HG03139 (cell line): ENCODE measurements around the gene SYNPR.
"Not testable (repeated sequence)": the region's sequence is repeated elsewhere in the genome, so short reads cannot be mapped to it uniquely, and the experiment has no call there.

Source experiments
- ATAC-seq: cut with Tn5 transposase; IDR thresholded peaks from one replicate; pipeline ENCODE4 v1.9.1; 2021; ENCODE audit not compliant: unreplicated experiment

The SYNPR gene

DNA sequence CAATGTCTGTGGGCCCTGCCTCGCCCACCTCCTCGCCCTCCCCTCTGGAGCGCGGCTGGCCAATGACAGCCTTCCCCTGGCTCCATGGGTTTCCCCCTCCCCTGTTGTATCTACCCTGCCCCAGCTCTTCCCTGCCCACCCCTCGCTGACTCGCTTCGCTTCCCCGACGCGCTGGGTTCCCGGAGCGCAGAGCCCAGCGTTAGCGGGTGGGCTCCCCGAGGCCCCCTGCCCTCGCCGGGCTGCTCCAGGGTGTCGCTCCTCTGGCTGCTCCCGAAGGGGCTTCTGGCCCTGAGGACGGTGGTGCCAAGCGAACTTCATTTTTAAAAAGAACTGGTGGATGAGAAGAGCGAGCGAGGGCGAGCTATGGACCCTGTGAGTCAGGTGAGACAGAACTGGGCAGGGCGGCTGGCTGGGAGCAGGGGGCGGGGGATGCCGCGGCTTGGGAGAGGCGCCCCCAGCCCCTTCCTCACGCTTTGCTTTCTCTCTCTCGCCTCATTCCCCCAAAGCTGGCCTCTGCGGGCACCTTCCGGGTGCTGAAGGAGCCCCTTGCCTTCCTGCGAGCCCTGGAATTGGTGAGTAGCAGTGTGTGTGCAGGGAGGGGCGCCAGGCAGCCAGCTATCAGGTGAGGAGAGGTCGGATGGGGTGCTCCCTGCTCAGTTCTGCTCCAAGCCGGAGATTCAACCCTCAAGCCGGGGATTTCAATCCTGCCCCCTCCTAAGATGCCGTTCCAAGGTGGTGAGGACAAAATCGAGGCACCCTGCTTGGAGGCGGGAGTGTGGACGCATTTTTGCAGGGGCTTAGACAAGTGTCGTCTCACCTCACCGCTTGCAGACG lies at the start of gene SYNPR:
SYNPR (plus strand) TSS at position 138 of the 834 bp plus-strand sequence.
- no peak for ATAC-seq

- no peak for ATAC-seq
Observed at GRCh38 chr3:63228677-63229076, 49.4 kb upstream of the SYNPR start.

DNA sequence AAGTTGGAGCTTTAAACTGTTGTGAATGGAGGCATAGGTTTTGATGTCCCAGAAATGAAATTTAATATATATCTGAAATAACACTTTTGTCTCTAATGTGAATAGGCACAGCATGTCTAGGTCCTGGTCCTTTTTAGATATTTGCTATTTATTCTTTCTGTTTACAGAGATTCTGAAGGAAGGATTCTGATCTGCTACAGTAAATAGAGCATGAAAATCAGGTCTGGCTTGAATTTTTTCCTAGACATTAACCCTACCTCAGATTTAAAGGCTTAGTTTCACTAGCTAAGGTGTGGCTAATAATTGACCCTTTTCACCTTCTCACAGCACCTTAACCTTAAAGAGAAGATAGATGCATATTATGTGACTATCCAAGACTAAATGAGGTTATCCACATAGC lies 48.0 kb upstream of the SYNPR start:
- no peak for ATAC-seq

DNA sequence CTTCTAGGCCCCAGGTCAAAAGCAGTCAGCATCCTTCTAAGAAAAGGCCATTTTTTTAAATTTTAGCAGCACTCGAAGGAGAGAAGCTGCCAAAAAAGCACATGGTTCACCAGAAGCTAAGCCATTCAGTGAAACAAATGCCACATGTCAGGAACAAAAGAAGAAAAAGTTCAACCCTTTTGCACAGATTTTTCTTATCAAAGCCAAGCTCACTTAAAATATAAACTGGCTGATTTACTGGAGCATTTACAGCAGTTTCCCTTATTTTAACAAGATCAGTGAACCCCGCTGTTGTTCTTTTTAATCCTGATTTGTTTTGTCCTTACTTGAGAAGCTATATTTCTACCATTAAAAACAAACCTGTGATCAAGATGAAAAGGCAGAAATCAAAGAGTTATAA lies 46.5 kb upstream of the SYNPR start:
- no peak for ATAC-seq

- no peak for ATAC-seq
Observed at GRCh38 chr3:63232764-63233396, 45.2 kb upstream of the SYNPR start.

DNA sequence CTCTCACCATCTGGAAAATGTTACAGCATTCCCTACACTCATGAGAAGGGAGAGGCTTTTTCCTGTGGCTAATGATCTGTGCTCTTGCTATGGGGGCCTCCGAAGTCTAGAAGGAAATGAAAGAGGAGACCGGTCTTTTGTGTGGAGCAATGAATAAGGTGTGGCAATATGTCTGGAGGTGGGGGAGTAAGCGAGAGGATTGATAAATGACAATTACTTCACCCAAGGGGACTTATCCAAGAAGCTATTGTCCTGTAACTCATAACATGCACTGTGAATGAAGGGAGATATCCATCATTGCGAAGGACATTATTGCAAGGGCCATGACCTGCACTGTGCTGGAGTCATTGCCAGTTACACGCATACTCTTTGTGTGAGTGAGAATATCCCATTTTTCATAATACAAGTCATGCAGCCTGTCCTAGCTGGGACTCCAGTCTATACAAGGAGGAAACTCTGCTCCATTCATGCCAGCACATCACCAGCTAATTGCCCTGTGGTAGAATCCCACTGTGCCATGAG lies 37.7 kb upstream of the SYNPR start:
- no peak for ATAC-seq

- ATAC-seq, result no peak
Observed at GRCh38 chr3:63242124-63242523, 36.0 kb upstream of the SYNPR start.

- no peak for ATAC-seq
Observed at GRCh38 chr3:63244486-63244885, 33.6 kb upstream of the SYNPR start.

GRCh38 chr3:63245726-63246241 lies 32.3 kb upstream of the SYNPR start:
- no peak for ATAC-seq

DNA sequence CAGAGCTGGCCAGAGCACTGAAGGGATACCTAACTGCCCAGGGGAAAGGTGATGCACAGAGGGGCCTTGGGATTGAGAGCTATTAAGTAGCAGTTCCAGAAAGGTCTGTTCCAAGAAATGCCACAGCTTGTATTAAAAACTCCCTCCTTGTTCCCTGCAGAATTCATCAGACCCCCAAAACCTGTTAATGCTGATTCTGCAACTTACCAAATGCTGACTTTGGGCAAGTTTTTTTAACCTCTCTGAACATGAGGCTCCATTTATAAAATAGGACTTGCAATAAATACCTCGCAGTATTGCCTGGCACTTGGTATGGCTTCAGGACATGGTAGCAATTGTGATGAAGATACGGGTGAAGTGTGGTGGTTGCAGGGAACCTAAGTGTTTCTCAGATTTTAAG lies 30.1 kb upstream of the SYNPR start:
- ATAC-seq, result no peak

- ATAC-seq, result no peak
Observed at GRCh38 chr3:63251499-63251898, 26.6 kb upstream of the SYNPR start.

DNA sequence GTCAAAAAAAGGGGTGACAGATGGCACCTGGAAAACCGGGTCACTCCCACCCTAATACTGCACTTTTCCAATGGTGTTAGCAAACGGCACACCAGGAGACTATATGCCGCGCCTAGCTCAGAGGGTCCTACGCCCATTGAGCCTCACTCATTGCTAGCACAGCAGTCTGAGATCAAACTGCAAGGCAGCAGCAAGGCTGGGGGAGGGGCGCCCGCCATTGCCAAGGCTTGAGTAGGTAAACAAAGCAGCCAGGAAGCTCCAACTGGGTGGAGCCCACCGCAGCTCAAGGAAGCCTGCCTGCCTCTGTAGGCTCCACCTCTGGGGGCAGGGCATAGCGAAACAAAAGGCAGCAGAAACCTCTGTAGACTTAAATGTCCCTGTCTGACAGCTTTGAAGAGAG lies 22.3 kb upstream of the SYNPR start:
- ATAC-seq, result not testable (repeated sequence)

GRCh38 chr3:63264716-63265115 lies 13.4 kb upstream of the SYNPR start:
- ATAC-seq, result no peak

GRCh38 chr3:63274359-63274758 lies 3.7 kb upstream of the SYNPR start:
- ATAC-seq, result no peak

DNA sequence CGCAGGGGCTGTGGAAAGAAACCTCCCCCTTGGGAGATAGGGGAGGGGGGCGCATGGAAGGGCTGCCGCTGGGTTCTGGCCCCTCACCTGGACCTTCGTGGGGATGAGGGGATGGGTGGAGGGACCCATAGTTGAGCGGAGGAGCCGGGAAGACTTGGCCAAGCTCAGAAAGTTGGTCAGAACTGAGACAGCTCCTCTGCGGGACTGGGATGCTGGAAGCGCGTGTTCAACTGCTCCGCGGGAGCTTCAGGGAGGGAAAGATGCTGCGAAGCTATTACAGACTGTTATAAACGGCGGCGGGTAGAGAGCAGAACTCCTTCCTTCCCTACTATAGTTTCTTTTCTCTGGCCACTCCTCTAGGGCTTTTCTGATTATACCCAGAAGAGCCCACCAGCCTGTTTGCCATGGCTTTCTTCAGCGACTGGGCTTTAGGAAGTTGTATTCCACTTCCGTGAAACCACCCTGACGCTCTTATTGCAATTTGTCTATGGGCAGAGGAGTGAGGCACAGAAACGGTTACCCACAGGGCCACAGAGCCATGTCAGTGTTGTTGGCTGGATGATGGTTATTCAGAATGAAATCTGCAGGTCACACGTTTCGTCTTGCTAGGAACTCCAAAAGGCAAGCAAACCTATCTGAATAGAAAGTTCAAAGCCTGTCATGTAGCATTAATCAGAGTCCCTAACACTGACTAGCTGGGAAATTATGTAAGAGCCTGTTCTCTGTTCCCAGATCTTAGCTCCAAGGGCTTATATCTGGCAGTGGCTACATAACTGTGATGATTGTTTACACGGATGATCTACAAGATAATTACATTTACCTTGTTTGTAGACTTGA lies 1.1 kb downstream of the SYNPR start:
- no peak for ATAC-seq

DNA sequence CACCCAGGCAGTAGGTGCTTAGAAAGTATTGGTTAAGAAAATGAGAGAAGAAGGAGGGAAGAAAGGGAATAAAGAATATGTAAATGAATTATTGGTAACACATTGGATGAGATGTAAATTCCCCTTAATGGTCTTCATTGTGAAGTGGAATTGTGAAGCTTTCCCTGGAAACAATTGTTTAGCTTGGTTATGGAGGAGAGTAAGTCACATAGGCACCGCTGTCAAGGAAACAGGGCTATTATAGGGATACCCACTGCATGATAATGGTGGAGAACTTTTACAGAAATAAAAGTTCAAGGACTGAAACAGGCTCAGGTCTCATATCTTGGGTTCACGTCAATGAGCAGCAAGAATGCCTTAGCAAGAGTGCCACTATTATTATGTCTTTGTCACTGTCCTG lies 9.5 kb downstream of the SYNPR start:
- no peak for ATAC-seq

DNA sequence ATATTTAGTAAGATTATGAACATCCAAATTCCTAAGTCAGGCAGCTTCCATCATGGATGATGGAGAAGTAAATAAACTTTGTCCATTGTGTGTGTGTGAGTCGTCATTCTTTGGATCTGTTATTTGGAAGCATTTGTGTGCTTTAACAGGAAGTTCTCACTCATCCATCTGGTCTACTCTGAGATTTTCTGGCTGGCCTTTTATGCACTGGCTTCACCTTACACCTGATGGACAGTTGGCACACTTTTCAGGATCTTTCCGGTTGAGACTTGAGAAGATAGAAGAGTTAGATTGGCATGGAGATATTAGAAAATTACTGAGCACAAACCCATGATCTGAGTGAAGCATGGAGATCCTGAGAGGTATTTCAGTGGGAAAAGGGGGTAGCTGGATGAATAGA lies 12.6 kb downstream of the SYNPR start:
- ATAC-seq, result no peak

DNA sequence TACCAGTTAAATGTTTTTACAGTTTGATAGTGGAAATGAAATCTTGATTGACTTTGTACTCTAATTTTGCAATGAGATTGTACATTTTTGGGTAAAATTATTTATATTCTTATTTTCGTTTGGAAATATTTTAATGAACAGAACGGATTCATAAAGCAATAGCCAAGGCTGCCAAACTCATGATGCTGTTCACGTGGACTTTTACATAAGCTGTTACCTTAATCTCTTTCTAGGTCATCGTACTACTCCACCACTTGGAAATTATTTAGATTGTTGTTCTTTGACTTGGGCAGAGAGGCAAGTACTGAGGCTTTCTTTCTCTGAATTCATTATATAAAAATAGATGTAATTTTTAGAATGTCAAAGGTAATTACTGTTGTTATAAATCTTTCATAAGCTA lies 16.2 kb downstream of the SYNPR start:
- no peak for ATAC-seq

- ATAC-seq, result no peak
Observed at GRCh38 chr3:63295356-63295755, 17.2 kb downstream of the SYNPR start.

DNA sequence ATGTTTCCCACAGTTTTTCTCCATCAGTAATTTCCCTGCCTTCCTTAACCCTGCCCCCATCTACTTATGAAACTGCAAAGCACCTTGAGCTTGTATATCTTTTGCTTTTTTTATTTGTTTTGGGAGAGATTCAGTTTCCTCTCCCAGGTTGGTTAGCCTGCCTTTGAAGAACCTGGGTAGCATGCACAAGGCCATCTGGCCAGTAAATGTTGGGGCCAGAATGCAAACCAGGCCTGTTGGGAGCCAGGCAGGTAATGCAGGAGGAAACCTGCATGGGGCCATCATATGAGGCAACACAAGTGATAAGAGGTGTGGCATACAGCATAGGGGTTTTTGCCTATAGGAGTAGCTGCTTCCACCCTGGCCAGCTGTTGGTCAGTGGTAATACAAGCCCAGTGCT lies 17.7 kb downstream of the SYNPR start:
- ATAC-seq, result no peak

DNA sequence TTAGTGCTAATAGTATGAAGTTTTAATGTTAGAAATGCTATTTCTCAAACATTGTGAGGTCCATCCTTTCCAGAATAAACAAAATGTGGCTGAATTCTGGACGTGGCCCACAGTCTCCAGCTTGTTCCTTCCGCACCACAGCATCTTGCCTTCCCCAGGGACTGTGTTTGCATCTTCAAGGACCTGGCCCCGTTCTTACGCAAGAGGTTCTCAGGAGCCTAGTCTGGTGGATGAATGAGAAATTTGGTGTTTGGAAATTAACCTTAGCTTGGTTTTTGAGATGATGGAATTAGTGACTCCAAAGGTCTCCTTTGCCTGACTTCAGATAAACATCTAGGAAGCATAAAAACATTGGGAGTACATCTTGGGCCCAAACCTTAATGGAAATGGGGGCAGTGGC lies 18.1 kb downstream of the SYNPR start:
- ATAC-seq, result no peak
